GM18951 (cell line): ENCODE results near the gene TRIM13.
"Not testable (repeated sequence)": the region's sequence is repeated elsewhere in the genome, so short reads cannot be mapped to it uniquely, and the experiment has no call there.

Experiments
- POLR2A ChIP-seq: IDR thresholded peaks from 4 replicates; pipeline ENCODE4 v1.6.1; 2011; ENCODE audit warnings: mild to moderate bottlenecking; ENCODE audit not compliant: insufficient read length, insufficient read depth; ENCODE audit errors: extremely low read depth
- in situ Hi-C: fragments of 300-500 bp; cut with MboI; formaldehyde crosslinking; loops from one replicate; pipeline ENCODE4 v1.12.0; 2022; ENCODE audit warnings: low sequenced_read_pairs, mixed read lengths, inconsistent platforms; ENCODE audit not compliant: unreplicated experiment

Gene TRIM13, protein sequence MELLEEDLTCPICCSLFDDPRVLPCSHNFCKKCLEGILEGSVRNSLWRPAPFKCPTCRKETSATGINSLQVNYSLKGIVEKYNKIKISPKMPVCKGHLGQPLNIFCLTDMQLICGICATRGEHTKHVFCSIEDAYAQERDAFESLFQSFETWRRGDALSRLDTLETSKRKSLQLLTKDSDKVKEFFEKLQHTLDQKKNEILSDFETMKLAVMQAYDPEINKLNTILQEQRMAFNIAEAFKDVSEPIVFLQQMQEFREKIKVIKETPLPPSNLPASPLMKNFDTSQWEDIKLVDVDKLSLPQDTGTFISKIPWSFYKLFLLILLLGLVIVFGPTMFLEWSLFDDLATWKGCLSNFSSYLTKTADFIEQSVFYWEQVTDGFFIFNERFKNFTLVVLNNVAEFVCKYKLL

DNA sequence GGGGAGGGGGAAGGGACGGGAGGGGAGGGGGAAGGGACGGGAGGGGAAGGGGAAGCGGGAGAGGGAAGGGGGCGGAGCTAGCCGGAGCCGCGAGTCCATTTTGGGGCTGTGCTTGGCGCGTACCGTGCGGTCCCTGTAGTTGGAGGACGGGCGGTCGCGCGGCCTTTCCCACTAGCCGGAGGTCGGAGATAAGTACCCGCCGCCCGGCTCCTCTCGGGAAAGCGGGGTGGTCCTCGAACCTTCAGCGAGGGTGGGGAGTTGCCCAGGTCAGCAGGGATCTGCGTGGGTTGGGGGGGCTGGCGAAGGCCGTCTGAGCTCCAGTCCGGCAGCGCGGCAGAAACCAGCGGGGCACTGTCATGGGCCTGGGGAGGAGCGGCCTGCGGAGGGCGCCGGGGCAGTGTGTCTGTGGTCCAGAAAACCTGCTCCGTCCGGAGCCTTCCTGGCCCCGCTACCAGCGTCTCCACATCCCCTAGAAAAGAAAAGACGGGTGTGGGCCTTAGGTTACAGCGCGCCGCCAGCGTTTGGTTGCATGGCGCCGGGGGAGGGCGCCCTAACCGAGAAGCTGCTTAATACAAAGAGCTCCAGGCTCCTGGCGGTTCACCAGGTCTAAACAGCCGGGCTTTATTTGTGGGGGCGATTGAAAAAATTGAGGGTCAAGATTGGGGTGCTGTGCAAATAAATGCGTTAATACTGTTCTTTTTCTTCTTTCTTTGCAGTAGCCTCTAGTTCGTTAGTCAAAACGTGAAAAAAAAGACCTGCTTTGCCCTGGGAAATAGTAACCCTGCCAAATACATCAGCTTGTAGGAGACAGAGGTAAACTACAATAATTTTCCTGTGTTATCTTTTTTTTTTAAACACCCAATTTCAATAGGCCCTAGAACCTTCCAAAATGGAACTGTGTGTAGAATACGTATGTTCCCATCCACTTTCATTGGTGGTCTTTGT lies at the start of gene TRIM13:
TSS of gene TRIM13 (plus strand) at position 92 of the 945 bp plus-strand sequence. CDS start 14,899 bp downstream, outside the sequence.
- in situ Hi-C loops = loop anchor here (25.0 kb wide), 3 partner anchors 815 to 1065 kb away; partner anchors contain the start of gene RNASEH2B

DNA sequence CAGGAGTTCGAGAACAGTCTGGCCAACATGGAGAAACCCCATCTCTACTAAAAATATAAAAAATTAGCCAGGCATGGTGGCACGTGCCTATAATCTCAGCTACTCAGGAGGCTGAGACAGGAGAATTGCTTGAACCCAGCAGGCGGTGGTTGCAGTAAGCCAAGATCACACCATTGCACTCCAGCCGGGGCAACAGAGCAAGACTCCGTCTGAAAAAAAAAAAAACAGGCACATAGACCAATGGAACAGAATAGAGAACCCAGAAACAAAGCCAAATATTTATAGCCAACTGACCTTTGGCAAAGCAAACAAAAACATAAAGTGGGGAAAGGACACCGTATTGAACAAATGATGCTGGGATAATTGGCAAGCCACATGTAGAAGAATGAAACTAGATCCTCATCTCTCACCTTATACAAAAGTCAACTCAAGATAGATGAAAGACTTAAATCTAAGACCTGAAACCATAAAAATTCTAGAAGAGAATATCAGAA lies 48.0 kb upstream of the TRIM13 start:
- in situ Hi-C loops = not testable (repeated sequence)

More for the DNA sequence above, at the start of gene TRIM13:
- TF ChIP-seq POLR2A = peak; percentile 79

DNA sequence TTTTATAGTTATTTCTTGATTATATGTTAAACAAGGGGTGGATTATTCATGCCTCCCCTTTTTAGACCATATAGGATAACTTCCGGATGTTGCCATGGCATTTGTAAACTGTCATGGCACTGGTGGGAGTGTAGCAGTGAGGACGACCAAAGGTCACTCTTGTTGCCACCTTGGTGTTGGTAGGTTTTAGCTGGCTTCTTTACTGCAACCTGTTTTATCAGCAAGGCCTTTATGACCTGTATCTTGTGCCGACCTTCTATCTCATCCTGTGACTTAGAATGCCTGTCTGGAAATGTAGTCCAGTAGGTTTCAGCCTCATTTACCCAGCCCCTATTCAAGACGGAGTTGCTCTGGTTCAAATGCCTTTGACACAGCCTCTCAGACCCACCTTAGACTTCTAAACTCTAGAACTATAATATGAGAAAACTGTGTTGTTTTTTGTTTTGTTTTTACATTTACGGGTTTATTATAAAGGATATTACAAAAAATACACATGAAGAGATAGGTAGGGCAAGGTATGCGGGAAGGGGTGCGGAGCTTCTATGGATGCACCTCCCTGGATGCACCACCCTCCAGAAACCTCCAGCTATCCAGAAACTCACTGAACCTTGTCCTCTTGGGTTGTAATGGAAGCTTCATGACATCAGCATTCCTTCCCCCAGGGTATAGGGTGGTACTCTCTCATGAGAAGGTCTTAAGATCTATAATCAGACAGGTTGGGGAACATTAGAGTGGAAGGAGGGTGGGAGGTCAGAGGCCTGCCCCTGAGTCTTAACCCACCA lies 44.9 kb upstream of the TRIM13 start:
- in situ Hi-C loops = no loop called here
- TF ChIP-seq POLR2A = no peak

DNA sequence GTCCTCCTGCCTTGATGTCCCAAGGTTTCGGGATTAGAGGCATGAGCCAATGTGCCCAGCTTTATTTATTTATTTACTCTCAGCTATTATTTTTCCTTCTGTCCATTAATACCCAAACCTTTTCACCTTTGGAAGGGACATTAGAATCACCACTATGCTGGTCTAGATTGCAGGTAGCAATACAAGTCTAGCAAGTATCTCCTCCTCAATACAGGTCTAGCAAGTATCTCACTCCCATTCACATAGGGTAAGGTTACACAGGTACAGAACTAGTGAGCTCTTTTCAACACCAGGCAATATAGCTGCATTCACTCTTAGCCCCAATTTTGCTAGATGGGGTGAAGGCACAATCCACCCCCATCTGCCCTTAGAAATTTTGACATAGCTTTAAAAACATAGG lies 43.3 kb upstream of the TRIM13 start:
- in situ Hi-C loops = no loop called here

DNA sequence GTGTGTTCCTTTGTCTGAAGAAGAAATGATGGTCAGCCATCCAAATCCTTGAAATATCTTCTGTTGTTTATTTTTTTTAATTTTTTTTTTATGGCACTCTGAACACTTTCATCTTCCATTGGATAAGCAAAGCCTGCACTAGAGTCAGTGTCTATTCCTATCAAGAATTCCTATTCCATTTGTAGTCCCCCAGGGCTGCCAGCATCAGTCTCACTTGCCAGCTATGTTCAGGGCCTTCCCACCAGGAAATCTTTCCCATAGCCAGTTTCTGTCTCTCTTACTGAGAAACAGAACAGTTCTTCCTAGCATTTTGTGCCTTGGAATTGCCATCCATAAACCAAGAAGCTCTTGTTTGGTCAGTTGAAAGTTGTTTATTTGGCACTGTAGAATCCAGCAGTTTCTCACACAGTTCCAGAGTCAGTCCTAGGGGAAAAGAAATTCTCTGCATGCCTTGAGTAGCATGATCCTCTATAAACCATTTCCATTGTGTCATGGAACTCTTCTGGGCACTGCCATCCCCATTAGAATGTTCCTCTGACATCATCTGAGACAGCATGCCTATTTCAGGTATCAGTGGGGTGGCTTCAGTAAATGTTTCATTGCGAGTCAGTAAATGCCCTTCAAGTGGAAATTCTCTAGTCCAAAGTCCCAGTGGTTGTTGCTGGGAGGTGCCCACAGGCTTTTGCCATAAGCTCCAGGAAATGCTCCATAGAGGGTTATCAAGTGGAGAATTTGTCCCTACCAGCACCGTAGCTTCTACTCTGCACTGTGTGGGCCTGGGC lies 42.0 kb upstream of the TRIM13 start:
- in situ Hi-C loops = no loop called here
- no peak for TF ChIP-seq POLR2A

More for the DNA sequence above, 43.3 kb upstream of the TRIM13 start:
- no peak for TF ChIP-seq POLR2A

DNA sequence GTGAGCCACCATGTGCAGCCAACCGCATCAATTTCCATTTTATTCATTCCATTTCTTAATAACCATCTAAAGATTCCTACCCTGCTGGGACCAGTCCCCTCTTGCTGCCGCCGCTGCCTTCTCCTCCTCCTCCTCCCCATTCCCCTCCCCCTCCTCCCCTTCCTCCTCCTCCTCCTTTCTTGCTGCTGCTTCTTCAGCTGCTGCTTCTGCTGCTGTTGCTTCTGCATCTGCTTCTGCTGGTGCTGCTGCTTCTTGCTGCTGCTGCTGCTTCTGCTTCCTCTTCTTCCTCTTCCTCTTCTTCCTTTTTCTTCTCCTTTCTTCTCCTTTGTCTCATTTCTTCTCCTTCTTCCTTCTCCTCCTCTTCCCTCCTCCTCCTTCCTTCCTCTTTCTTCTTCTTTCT lies 40.7 kb upstream of the TRIM13 start:
- in situ Hi-C loops = no loop called here
- TF ChIP-seq POLR2A = no peak

DNA sequence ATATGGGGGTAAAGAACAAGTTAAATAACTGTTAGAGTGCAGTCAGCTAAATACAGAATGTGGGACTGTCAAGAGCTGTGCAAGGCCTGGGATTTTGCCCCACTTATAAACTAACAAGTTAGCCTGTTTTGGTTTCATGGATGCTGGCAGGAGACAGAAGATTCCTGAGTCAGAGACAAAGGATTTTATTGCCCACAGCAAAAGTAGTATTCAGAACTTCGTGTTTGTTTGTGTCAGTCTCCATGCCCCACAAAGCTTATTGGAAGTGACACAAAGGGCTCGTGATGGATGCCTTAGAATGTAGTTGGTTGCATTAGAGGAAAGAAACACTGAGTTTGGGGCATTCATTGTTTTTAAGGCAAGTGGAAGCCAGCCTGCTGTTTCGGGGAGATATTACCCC lies 38.5 kb upstream of the TRIM13 start:
- in situ Hi-C loops = no loop called here
- TF ChIP-seq POLR2A = no peak

DNA sequence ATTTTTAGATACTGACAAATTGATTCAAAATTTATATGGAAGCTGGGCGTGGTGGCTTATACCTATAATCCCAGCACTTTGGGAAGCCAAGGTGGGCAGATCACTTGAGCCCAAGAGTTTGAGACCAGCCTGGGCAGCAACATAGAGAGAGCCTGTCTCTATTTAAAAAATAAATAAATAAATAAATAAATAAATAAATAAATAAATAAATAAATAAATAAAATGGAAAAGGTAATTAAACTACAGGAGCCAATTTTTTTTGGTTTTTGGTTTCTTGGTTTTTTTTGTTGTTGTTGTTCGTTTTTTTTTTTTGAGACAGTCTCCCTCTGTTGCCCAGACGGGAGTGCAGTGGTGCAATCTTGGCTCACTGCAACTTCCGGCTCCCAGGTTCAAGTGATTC lies 29.4 kb upstream of the TRIM13 start:
- in situ Hi-C loops = no loop called here
- no peak for TF ChIP-seq POLR2A

DNA sequence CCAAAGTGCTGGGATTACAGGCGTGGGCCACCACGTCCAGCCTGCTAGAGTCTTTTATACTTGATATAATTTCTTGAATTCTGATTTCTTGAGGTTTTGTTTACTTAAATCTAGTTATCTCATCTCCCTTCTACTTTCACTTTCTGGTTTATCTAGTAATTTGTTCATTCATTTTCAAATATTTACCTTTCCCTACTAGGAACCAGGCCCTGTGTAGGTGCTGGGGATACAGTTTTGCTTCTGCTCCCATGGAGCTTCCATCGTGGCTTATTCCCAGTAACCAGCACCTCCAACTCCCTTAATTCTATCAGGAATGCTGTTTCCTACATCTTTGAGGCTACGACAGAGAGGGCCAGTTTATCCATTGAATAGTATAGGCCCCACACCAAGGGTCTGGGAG lies 24.1 kb upstream of the TRIM13 start:
- in situ Hi-C loops = no loop called here
- no peak for TF ChIP-seq POLR2A

DNA sequence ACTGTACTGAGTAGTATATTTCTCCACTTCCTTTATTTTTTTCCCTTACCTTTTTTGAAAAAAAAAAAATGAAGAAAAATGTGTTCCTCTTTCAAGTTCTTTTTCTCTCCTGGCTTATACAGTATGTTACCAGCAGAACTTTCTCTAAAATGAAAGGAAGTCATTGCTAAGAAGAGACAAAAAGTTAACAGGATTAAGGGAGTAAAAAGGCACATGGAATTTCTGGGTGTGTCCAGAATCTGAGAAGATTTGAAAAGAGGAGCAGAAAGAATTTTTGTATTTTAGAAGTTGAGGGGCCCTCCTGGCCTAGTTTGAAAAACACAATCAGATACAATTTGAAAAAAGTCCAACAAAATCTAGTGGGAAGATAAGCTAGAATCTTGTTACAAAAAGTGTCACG lies 21.0 kb upstream of the TRIM13 start:
- in situ Hi-C loops = loop anchor here (25.0 kb wide), 3 partner anchors 836 to 1086 kb away; partner anchors contain the start of gene RNASEH2B
- TF ChIP-seq POLR2A = no peak

DNA sequence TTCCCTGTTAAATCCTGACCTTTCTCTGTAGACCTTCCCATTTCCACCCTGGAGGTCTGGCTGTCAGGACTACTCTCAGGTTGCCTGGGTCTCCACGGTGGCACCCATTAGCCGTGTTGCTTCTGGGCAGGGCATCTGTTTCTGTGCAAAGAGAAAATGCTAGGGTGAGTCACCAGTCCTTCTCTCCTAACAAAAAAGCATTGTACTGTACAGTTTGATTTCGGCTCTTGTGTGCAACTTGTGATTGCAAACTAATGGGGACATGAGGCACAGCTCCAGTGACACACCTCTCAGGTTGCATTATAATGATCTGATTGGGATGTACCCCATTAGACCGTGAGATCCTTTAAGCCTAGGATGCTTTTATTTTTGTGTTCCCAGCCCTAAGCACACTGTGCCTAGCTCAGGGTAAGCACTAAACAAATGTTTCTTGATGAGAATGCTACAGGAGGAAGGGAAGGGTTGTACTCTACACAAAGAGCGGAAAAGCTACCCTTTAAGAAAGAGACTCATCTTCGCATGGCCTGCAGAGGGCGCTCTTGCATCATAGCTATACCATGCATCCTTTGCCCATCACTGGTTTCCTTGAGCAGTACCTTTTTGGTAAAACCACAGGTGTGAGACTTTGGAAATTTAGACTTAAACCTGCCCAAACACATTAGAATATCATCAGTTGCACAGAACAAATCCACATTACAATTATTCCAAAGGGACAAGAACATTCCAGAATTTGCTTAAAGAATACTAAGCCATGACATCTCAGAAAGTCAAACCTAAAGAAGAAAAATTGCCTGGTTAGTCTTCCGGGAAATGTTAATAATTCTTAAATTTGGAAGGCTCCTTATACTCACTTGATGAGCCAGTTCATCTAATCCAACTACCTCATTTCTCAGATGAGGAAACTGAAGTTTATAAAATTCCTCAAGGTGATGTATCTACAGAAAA lies 20.3 kb upstream of the TRIM13 start:
- in situ Hi-C loops = loop anchor here (25.0 kb wide), 3 partner anchors 836 to 1086 kb away; partner anchors contain the start of gene RNASEH2B
- TF ChIP-seq POLR2A = no peak
